Thyroid gland (tissue), 4 donors: ENCODE data around the gene NBPF9. TPM values are rescaled to one million over a fixed set of nuclear protein-coding genes. Genes with fewer than 3 reads are reported as not detected.
"Not testable (repeated sequence)": the region's sequence is repeated elsewhere in the genome, so short reads cannot be mapped to it uniquely, and the experiment has no call there.

ENCODE experiments used
- DNase-seq, 2 donors: peaks; one replicate each; pipeline ENCODE4 v3.0.0-alpha.2; 2019
- H3K27ac ChIP-seq, 3 donors: fragments of 200-600 bp; sonication (generic); 1 replicate in 2 of 3; 2 replicates in 1 of 3; pipeline ENCODE4 v1.5.1; 2016 to 2019; ENCODE audit warnings: mild to moderate bottlenecking in 1 of 3, moderate library complexity in 1 of 3
- H3K27me3 ChIP-seq: fragments of 200-600 bp; sonication (generic); one replicate; pipeline ENCODE4 v1.5.1; 2019
- H3K36me3 ChIP-seq, 2 donors: fragments of 200-600 bp; sonication (generic); one replicate each; pipeline ENCODE4 v1.5.1; 2016 to 2019
- H3K4me1 ChIP-seq, 2 donors: fragments of 200-600 bp; sonication (generic); one replicate each; pipeline ENCODE4 v1.5.1; 2017 to 2019
- H3K4me3 ChIP-seq, 3 donors: fragments of 200-600 bp; sonication (generic); replicated peaks in 1 of 3; 1 replicate in 2 of 3; 2 replicates in 1 of 3; pipeline ENCODE4 v1.5.1; 2016; ENCODE audit warnings: mild to moderate bottlenecking in 1 of 3
- H3K9me3 ChIP-seq: fragments of 200-600 bp; sonication (generic); one replicate; pipeline ENCODE4 v1.5.1; 2017
- WGBS, 2 donors: methylation state at CpG; one replicate each; pipeline ENCODE4 v1.1.5; 2017; 5-methylcytosine and 5-hydroxymethylcytosine counted together
- intact Hi-C: fragments of 100-400 bp; cut with DNase I; formaldehyde crosslinking; loops from one replicate; pipeline ENCODE4 v1.15.1; 2023
- total RNA-seq, 4 donors: library from RNA; depleted of rRNA; stranded (reverse); fragments of >200 nt; gene quantifications; one replicate each; pipeline ENCODE4 v1.2.3, GENCODE V29; 2016

NBPF9 gene
- total RNA-seq, 4 donors from 2014 or later, result 27.8 to 36.0 (median 30.8) TPM

DNA sequence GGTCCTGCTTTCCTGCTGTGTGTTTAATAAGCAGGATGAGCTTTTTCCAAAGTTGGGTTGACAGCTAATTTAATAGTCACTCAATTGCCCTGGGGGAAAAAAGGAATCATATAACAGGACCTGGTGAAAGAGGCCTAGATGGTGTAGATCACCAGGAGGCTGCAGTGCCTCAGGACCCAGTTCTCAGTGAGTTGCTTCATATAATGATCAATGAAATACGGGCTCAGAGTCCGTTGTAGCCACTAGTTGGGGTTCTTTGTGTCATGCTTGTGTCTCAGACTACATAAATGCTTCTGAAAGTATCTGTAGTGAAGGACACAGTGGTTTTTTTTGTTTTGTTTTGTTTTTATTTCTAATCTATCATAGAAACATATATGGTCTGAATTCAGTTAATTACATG, 94.6 kb downstream of the NBPF9 start:
- H3K36me3 ChIP-seq, H3K4me3 ChIP-seq, H3K9me3 ChIP-seq, DNase-seq, H3K27ac ChIP-seq, H3K4me1 ChIP-seq, H3K27me3 ChIP-seq, intact Hi-C loops: not testable (repeated sequence)
- WGBS, 2 donors, result no CpG with 5 or more reads among the region's 2 CpGs

DNA sequence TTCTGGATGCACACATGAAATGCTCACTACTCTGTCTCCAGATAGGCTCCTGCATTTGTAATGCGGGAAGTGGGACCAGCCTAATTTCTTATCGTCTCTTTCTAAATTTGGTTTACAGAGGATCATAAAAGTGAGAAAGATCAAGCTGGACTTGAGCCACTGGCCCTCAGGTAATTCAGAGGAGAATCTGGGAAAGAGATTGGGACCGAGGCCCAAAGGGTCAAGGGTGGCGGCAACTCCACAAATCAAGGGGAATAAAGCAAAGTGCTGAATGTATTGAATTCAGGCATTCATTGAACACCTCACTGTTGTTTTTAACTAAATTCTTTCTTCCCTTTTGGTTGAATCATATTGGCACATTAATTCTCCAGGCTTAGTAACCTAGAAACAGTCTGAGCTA, 95.0 kb downstream of the NBPF9 start:
- H3K27me3 ChIP-seq, DNase-seq, intact Hi-C loops, H3K9me3 ChIP-seq, H3K4me1 ChIP-seq, H3K4me3 ChIP-seq, H3K36me3 ChIP-seq, H3K27ac ChIP-seq: not testable (repeated sequence)
- no CpG with 5 or more reads among the region's 4 CpGs for WGBS, 2 donors
